Activated B cell treated with CpG ODN at 0.5 μM for 24 hours (primary cell): ENCODE data around the gene SHF. TPM values are rescaled to one million over a fixed set of nuclear protein-coding genes. Genes with fewer than 3 reads are reported as not detected.
A peak's percentile ranks its signal among the peaks of the same experiment; 100 is the strongest.

Experiments used
- ATAC-seq: fragments of 200-7000 bp; cut with Tn5 transposase; one replicate; pipeline ENCODE4 v1.10.0; 2021; ENCODE audit warnings: low read depth, mild to moderate bottlenecking, moderate library complexity
- CTCF ChIA-PET: fragments of 350-600 bp; sonication (Branson Sonifier 250); formaldehyde crosslinking; loops from one replicate; lab custom pipeline; 2021; ENCODE audit warnings: antibody characterized with exemption; lab: Charles Lee
- POLR2A ChIA-PET: fragments of 350-600 bp; sonication (Branson Sonifier 250); formaldehyde crosslinking; loops from one replicate; lab custom pipeline; 2021; ENCODE audit warnings: antibody characterized with exemption; lab: Charles Lee
- DNase-seq: peaks from one replicate; pipeline ENCODE4 v3.0.0; 2022
- H3K27ac Mint-ChIP-seq: one replicate; pipeline ENCODE4 v1.8.0; 2020; ENCODE audit warnings: mixed read lengths
- H3K27me3 Mint-ChIP-seq: one replicate; pipeline ENCODE4 v1.8.0; 2021; ENCODE audit warnings: mixed read lengths
- H3K36me3 Mint-ChIP-seq: one replicate; pipeline ENCODE4 v1.8.0; 2021; ENCODE audit warnings: low read depth, mixed read lengths
- H3K4me1 Mint-ChIP-seq: one replicate; pipeline ENCODE4 v1.8.0; 2021; ENCODE audit warnings: mixed read lengths
- H3K4me3 Mint-ChIP-seq: one replicate; pipeline ENCODE4 v1.8.0; 2020; ENCODE audit warnings: mild to moderate bottlenecking, mixed read lengths
- H3K9me3 Mint-ChIP-seq: one replicate; pipeline ENCODE4 v1.8.0; 2020; ENCODE audit warnings: mixed read lengths
- CTCF ChIP-seq: fragments of 200-600 bp; IDR thresholded peaks from one replicate; pipeline ENCODE4 v1.8.0; 2022; ENCODE audit warnings: antibody characterized with exemption, mild to moderate bottlenecking
- intact Hi-C: fragments of 100-400 bp; cut with micrococcal nuclease; formaldehyde crosslinking; loops from one replicate; pipeline ENCODE4 v1.15.1; 2024
- total RNA-seq: library from RNA; stranded (reverse); gene quantifications from 2 replicates; pipeline ENCODE4 v1.2.3, GENCODE V29; 2022

Gene SHF
- total RNA-seq, 1 donor from 2014 or later = 8.5 TPM

- H3K9me3 Mint-ChIP-seq = no peaks in the 10 kb centered on the region
- peak overlapping the region; percentile 81 for H3K4me3 Mint-ChIP-seq
- ATAC-seq (peak; percentile 99), DNase-seq (peak; percentile 71)
- ChIA-PET CTCF (interaction anchor here (0.6 to 1.9 kb wide), 37 partner anchors 8 to 541 kb away, joined by 3 to 23 read pairs (median 4); partner anchors contain the start of gene DUOX1), POLR2A (interaction anchor here (0.7 to 1.6 kb wide), 5 partner anchors 68 to 161 kb away, joined by 3 to 9 read pairs (median 4); no protein-coding TSS in a partner anchor)
- H3K27me3 Mint-ChIP-seq = peaks cover 76% of the 10 kb centered on the region
- H3K36me3 Mint-ChIP-seq = no peaks in the 10 kb centered on the region
- peaks cover 42% of the 10 kb centered on the region for H3K4me1 Mint-ChIP-seq
- intact Hi-C loops = loop anchor here (1.0 to 2.0 kb wide), 8 partner anchors 18 to 497 kb away; no protein-coding TSS in a partner anchor
- H3K27ac Mint-ChIP-seq = no peak overlapping the region
- TF ChIP-seq CTCF = peak; percentile 96
Measured at GRCh38 chr15:45118131-45118588, 69.6 kb downstream of the SHF start.

GRCh38 chr15:45117308-45118130, 70.2 kb downstream of the SHF start:
- DNase-seq (no peak), ATAC-seq (peak; percentile 4)
- ChIA-PET CTCF (interaction anchor here (0.6 to 1.9 kb wide), 34 partner anchors 8 to 540 kb away, joined by 3 to 23 read pairs (median 4); partner anchors contain the start of gene DUOX1), POLR2A (interaction anchor here (1.0 to 1.6 kb wide), 4 partner anchors 69 to 162 kb away, joined by 3 to 9 read pairs (median 6); no protein-coding TSS in a partner anchor)
- Mint-ChIP-seq H3K4me1 (peaks cover 48% of the 10 kb centered on the region), H3K36me3 (no peaks in the 10 kb centered on the region), H3K27ac (no peak overlapping the region), H3K27me3 (peaks cover 73% of the 10 kb centered on the region), H3K9me3 (no peaks in the 10 kb centered on the region), H3K4me3 (peak overlapping the region; percentile 81)
- TF ChIP-seq CTCF = no peak
- intact Hi-C loops = loop anchor here (1.0 to 2.0 kb wide), 8 partner anchors 19 to 497 kb away; no protein-coding TSS in a partner anchor

Other genes with a start within 250 kb of the SHF start
- not detected in 2 replicates for gene TERB2, start 231.3 kb downstream of the SHF start, total RNA-seq
- gene SORD, start 164.8 kb downstream of the SHF start, total RNA-seq = 15.1 and 15.5 TPM in 2 replicates
- not detected in 2 replicates for gene DUOX2, start 73.8 kb downstream of the SHF start, total RNA-seq
- not detected in 2 replicates for gene DUOXA2, start 73.6 kb downstream of the SHF start, total RNA-seq
- gene DUOXA1, start 58.1 kb downstream of the SHF start, total RNA-seq = 0.15 and 0.33 TPM in 2 replicates
- gene DUOX1, start 58.0 kb downstream of the SHF start, total RNA-seq = 0.11 and 0.39 TPM in 2 replicates
- gene SLC28A2, start 64.3 kb upstream of the SHF start, total RNA-seq = not detected in 2 replicates
- 12.6 and 15.7 TPM in 2 replicates for gene GATM, start 190.6 kb upstream of the SHF start, total RNA-seq